ENCODE data around the gene ARHGEF28. TPM values are rescaled to one million over a fixed set of nuclear protein-coding genes. Genes with fewer than 3 reads are reported as not detected.

ARHGEF28 gene
- total RNA-seq, 1 donor from 2014 or later, result 66.1 TPM

- DNase-seq (ENCODE audit: low read depth), result no peak
- Histone ChIP-seq H3K4me3 (ENCODE audit: low read depth, low read length) (no peak overlapping the region), H3K27me3 (ENCODE audit: control insufficient read depth, insufficient read depth, low read length) (no peaks in the 10 kb centered on the region), H3K36me3 (ENCODE audit: control insufficient read depth, insufficient read depth, low read length) (no peaks in the 10 kb centered on the region)
- no peak for TF ChIP-seq CTCF (IDR thresholded peaks at IDR 0.05; ENCODE audit: insufficient read depth, low read length, poor library complexity, severe bottlenecking)
Measured at GRCh38 chr5:73739650-73740049, 113.7 kb downstream of the ARHGEF28 start.

GRCh38 chr5:73740274-73740790 is 114.3 kb downstream of the ARHGEF28 start:
- no peaks in the 10 kb centered on the region for H3K27me3 ChIP-seq (ENCODE audit: control insufficient read depth, insufficient read depth, low read length)
- DNase-seq (ENCODE audit: low read depth), result no peak
- H3K4me3 ChIP-seq (ENCODE audit: low read depth, low read length), result no peak overlapping the region
- no peak for TF ChIP-seq CTCF (IDR thresholded peaks at IDR 0.05; ENCODE audit: insufficient read depth, low read length, poor library complexity, severe bottlenecking)
- no peaks in the 10 kb centered on the region for H3K36me3 ChIP-seq (ENCODE audit: control insufficient read depth, insufficient read depth, low read length)

- no peak overlapping the region for H3K4me3 ChIP-seq (ENCODE audit: low read depth, low read length)
- no peaks in the 10 kb centered on the region for H3K27me3 ChIP-seq (ENCODE audit: control insufficient read depth, insufficient read depth, low read length)
- DNase-seq (ENCODE audit: low read depth), result no peak
- TF ChIP-seq CTCF (IDR thresholded peaks at IDR 0.05; ENCODE audit: insufficient read depth, low read length, poor library complexity, severe bottlenecking), result no peak
- H3K36me3 ChIP-seq (ENCODE audit: control insufficient read depth, insufficient read depth, low read length), result no peaks in the 10 kb centered on the region
Measured at GRCh38 chr5:73743161-73743560, 117.2 kb downstream of the ARHGEF28 start.

GRCh38 chr5:73745836-73746235 is 119.8 kb downstream of the ARHGEF28 start:
- no peak for TF ChIP-seq CTCF (IDR thresholded peaks at IDR 0.05; ENCODE audit: insufficient read depth, low read length, poor library complexity, severe bottlenecking)
- Histone ChIP-seq H3K36me3 (ENCODE audit: control insufficient read depth, insufficient read depth, low read length) (no peaks in the 10 kb centered on the region), H3K4me3 (ENCODE audit: low read depth, low read length) (no peak overlapping the region), H3K27me3 (ENCODE audit: control insufficient read depth, insufficient read depth, low read length) (no peaks in the 10 kb centered on the region)
- DNase-seq (ENCODE audit: low read depth), result no peak

- Histone ChIP-seq H3K36me3 (ENCODE audit: control insufficient read depth, insufficient read depth, low read length) (no peaks in the 10 kb centered on the region), H3K4me3 (ENCODE audit: low read depth, low read length) (no peak overlapping the region), H3K27me3 (ENCODE audit: control insufficient read depth, insufficient read depth, low read length) (no peaks in the 10 kb centered on the region)
- TF ChIP-seq CTCF (IDR thresholded peaks at IDR 0.05; ENCODE audit: insufficient read depth, low read length, poor library complexity, severe bottlenecking), result no peak
- no peak for DNase-seq (ENCODE audit: low read depth)
Measured at GRCh38 chr5:73746608-73747007, 120.6 kb downstream of the ARHGEF28 start.

- DNase-seq (ENCODE audit: low read depth), result no peak
- no peak overlapping the region for H3K4me3 ChIP-seq (ENCODE audit: low read depth, low read length)
- H3K27me3 ChIP-seq (ENCODE audit: control insufficient read depth, insufficient read depth, low read length), result no peaks in the 10 kb centered on the region
- peaks cover 4% of the 10 kb centered on the region for H3K36me3 ChIP-seq (ENCODE audit: control insufficient read depth, insufficient read depth, low read length)
- no peak for TF ChIP-seq CTCF (IDR thresholded peaks at IDR 0.05; ENCODE audit: insufficient read depth, low read length, poor library complexity, severe bottlenecking)
Measured at GRCh38 chr5:73747696-73748380, 121.8 kb downstream of the ARHGEF28 start.

Measured in kidney epithelial cell (primary cell).